NCI-H524 treated with DMSO at 0.1 percent for 48 hours (cell line): Measurements from ENCODE around the gene TMEM121B.

Experiments used
- DNase-seq: peaks from one replicate; lab custom pipeline; 2025; lab: John Stamatoyannopoulos, UW

TMEM121B gene

GRCh38 chr22:17110791-17111550 lies 10.2 kb downstream of the TMEM121B start:
- no peak for DNase-seq

DNA sequence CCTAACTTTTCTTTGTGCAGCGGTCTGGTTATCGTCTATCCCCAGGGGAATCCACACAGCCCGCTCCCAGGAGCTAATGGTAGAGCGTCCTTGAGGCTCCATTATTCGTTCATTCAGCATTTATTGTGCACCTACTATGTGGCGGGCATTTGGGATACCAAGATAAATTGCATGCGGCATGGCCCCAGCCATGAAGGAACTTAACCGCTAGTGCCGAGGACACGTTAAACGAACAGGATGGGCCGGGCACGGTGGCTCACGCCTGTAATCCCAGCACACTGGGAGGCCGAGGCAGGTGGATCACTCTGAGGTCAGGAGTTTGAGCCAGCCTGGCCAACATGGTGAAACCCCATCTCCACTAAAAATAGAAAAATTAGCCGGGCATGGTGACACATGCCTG lies 11.2 kb downstream of the TMEM121B start:
- no peak for DNase-seq

GRCh38 chr22:17109113-17109865 lies 11.9 kb downstream of the TMEM121B start:
- no peak for DNase-seq

DNA sequence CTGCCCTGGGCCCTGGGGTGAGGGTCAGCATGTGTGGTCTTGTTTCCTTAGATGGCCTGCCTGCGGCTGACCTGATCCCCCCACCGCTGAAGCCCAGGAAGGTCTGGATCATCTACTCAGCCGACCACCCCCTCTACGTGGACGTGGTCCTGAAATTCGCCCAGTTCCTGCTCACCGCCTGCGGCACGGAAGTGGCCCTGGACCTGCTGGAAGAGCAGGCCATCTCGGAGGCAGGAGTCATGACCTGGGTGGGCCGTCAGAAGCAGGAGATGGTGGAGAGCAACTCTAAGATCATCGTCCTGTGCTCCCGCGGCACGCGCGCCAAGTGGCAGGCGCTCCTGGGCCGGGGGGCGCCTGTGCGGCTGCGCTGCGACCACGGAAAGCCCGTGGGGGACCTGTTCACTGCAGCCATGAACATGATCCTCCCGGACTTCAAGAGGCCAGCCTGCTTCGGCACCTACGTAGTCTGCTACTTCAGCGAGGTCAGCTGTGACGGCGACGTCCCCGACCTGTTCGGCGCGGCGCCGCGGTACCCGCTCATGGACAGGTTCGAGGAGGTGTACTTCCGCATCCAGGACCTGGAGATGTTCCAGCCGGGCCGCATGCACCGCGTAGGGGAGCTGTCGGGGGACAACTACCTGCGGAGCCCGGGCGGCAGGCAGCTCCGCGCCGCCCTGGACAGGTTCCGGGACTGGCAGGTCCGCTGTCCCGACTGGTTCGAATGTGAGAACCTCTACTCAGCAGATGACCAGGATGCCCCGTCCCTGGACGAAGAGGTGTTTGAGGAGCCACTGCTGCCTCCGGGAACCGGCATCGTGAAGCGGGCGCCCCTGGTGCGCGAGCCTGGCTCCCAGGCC lies 12.7 kb downstream of the TMEM121B start:
- no peak for DNase-seq

GRCh38 chr22:17107547-17107810 lies 13.7 kb downstream of the TMEM121B start:
- DNase-seq, result no peak

- no peak for DNase-seq
These were observed 14.2 kb downstream of the TMEM121B start for GRCh38 chr22:17106785-17107546.

DNA sequence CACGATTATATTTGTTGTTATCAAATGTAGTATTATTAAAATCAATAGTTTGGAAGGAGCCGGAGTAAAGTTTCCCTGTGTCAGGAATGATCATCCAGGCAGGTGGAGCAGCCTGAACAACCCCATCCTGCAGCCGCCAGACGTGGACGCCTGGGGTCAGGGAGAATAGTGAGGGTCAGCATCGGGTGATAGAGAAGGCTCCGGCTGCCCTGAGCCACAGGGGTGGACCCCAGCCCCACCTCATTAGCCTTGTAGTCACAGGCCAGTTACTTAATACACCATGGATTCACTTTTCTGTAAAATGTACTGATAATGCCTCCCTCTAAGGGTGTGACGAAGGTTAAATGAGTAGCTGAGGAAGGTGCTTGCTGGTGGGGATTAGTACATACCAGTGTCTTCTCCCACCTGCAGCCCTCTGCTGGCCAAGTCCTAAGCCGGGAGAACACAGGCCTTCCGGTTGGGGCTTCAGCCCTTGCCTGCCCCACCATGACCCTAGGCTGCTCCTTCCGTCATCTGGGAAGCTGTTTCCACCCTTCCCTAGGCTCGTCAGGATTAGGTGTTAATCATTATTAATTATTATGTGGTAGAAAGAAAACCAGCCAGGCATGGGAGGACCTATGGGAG lies 14.9 kb downstream of the TMEM121B start:
- DNase-seq, result no peak

GRCh38 chr22:17105143-17106129 lies 15.7 kb downstream of the TMEM121B start:
- DNase-seq, result no peak

GRCh38 chr22:17104336-17104935 lies 16.7 kb downstream of the TMEM121B start:
- DNase-seq, result no peak

- no peak for DNase-seq
These were observed 17.8 kb downstream of the TMEM121B start for GRCh38 chr22:17103351-17103750.

DNA sequence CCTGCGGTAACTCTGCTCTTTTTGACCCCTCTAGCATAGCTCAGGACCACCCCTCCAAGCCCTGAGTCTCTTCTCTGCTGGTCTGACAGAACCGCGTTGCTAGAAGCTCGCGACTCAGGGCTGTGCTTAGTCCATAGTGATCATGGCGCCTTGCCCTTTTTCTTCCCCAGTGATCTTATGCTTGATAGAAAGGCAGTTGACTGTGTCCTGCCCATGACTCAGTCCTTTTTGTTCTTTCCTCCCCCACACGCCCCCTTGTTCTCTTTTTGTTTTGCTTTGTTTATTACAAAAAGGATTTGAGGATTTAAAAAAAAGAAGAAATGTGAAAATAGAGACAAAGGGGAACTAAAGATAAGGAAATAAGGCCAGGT lies 18.9 kb downstream of the TMEM121B start:
- no peak for DNase-seq

DNA sequence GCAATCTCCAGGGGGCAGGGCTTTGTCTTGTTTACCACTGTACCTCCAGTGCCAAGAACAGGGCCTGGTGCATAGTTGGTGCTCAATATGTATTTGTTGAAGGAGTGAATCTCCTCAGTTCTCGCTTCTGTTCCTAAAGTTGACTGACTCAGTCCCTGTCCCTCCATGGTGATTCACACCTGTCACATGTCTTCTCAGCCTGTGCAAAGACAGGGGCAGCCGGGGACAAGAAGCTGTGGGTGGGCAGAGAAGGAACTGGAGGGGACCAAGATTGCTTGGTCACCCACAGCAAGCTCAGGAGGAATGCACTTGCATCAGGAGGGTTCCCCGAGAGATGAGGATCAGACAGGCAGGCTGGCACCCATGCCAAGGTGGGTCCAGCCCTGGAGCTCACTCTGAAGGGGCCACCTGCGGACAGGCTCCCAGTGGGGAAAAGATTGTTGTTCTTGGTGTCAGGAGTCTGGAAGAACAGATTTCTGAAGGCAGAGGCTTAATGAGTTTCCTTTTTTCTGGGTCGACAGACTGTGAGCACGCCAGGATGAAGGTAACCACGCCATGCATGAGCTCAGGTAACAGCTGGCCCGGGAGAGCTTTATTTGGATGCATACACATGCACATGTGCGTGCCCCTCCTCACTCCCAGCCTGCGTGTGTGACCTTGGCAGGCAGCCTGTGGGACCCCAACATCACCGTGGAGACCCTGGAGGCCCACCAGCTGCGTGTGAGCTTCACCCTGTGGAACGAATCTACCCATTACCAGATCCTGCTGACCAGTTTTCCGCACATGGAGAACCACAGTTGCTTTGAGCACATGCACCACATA lies 19.5 kb downstream of the TMEM121B start:
- DNase-seq, result no peak

- DNase-seq, result no peak
These were observed 20.5 kb downstream of the TMEM121B start for GRCh38 chr22:17100621-17101020.

DNA sequence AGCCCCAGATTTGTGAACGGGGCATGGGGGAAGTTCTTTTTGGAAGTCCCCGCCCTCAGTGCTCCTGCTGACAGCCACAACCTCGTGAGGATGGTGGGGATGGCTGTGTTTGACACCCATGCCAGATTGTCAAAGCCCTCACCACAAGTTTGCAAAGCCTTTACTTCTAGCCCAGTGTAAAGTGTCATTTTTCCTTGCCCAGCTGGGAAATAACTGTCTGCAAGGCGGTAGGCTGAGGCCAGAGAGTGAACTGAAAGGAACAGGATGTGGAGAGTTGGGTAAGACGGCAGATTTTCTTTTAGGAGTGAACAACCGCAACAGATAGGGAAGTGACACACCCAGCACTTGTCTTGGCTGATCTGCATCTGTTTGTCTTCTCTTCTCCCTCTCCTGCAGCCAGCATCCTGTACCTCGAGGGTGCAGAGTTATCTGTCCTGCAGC lies 22.8 kb downstream of the TMEM121B start:
- DNase-seq, result no peak

DNA sequence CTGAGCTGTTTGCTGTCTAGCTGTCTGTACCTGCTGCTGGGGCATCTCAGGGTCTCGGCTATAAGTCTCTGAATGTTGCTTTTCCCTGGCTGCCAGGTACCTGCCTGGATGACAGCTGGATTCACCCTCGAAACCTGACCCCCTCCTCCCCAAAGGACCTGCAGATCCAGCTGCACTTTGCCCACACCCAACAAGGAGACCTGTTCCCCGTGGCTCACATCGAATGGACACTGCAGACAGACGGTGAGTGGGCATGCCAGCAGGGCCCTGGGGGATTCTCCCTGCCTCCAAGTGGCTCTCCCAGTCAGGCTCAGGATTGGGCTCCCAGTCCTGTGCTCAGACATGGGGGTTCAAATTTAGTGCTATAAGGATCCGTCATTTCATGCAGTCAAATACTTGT lies 23.5 kb downstream of the TMEM121B start:
- no peak for DNase-seq

GRCh38 chr22:17097062-17097461 lies 24.1 kb downstream of the TMEM121B start:
- DNase-seq, result no peak

GRCh38 chr22:17096071-17096470 lies 25.1 kb downstream of the TMEM121B start:
- no peak for DNase-seq

- no peak for DNase-seq
These were observed 25.6 kb downstream of the TMEM121B start for GRCh38 chr22:17095538-17095937.

DNA sequence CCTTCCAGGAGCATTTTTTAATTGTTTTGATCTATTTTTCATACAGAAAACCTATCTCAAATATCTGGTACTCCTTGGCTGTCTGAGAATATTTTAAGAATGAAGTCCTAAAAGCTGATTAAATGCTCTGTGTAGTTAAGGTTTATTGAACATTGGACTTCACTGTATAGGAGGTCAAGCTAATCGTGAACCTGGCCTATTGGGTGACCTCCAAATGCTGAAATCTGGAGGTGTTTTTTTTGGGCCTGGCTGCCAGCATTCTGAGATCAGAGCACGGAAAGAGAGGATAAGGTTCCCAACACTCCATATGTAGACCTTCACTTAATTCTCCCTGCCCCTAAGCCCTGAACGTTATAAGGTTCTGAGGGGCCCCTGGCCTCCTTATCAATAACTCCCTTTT lies 28.1 kb downstream of the TMEM121B start:
- no peak for DNase-seq
